MCF 10A (cell line): ENCODE measurements around the gene AGL. TPM values are rescaled to one million over a fixed set of nuclear protein-coding genes. Genes with fewer than 3 reads are reported as not detected.
"Not testable (repeated sequence)": the region's sequence is repeated elsewhere in the genome, so short reads cannot be mapped to it uniquely, and the experiment has no call there.

Experiments
- BruUV-seq: library from RNA; stranded (reverse); fragments of 400-500 nt; replicated peaks from 2 replicates; lab custom pipeline; 2021; lab: Mats Ljungman, UMichigan
- CTCF ChIA-PET: fragments of 300-600 bp; sonication (Branson Sonifier 250); formaldehyde crosslinking; extraction: SDS; loops from one replicate; lab custom pipeline; 2021; ENCODE audit warnings: antibody characterized with exemption, inconsistent platforms; lab: Yijun Ruan, JAX
- POLR2A ChIA-PET: fragments of 300-600, 350-650 bp; sonication (Branson Sonifier 250); formaldehyde crosslinking; extraction: SDS; loops from one replicate; lab custom pipeline; 2020; ENCODE audit warnings: antibody characterized with exemption, inconsistent platforms; lab: Yijun Ruan, JAX
- DNase-seq: peaks from one replicate; pipeline ENCODE4 v3.0.0-alpha.2; 2018; ENCODE audit not compliant: unreplicated experiment
- H3K27ac Mint-ChIP-seq: one replicate; pipeline ENCODE4 v1.8.0; 2022; ENCODE audit warnings: mild to moderate bottlenecking, low read depth, mixed read lengths; ENCODE audit not compliant: unreplicated experiment
- H3K27me3 Mint-ChIP-seq: one replicate; pipeline ENCODE4 v1.8.0; 2022; ENCODE audit warnings: mixed read lengths; ENCODE audit not compliant: insufficient read depth, unreplicated experiment
- H3K36me3 Mint-ChIP-seq: one replicate; pipeline ENCODE4 v1.8.0; 2022; ENCODE audit warnings: mild to moderate bottlenecking, moderate library complexity, mixed read lengths; ENCODE audit not compliant: insufficient read depth, unreplicated experiment
- H3K4me1 Mint-ChIP-seq: one replicate; pipeline ENCODE4 v1.8.0; 2022; ENCODE audit warnings: mixed read lengths; ENCODE audit not compliant: insufficient read depth, unreplicated experiment
- H3K4me3 Mint-ChIP-seq: one replicate; pipeline ENCODE4 v1.8.0; 2022; ENCODE audit warnings: mild to moderate bottlenecking, moderate library complexity, mixed read lengths; ENCODE audit not compliant: unreplicated experiment
- H3K9me3 Mint-ChIP-seq: one replicate; pipeline ENCODE4 v1.8.0; 2022; ENCODE audit warnings: mixed read lengths; ENCODE audit not compliant: unreplicated experiment
- intact Hi-C: fragments of 100-400 bp; cut with micrococcal nuclease; formaldehyde crosslinking; loops from 2 replicates; pipeline ENCODE4 v1.14.1; 2022
- total RNA-seq: library from RNA; stranded (reverse); gene quantifications from 2 replicates; pipeline ENCODE4 v1.2.3, GENCODE V29; 2022
- TF ChIP-seq, protein P1 (sequence below): fragments of 200-600 bp; IDR thresholded peaks from one replicate; pipeline ENCODE4 v1.8.0; 2022; ENCODE audit warnings: antibody characterized with exemption, mild to moderate bottlenecking; ENCODE audit not compliant: unreplicated experiment

AGL gene
- total RNA-seq, 1 experiment from 2014 or later = 8.9 TPM

DNA sequence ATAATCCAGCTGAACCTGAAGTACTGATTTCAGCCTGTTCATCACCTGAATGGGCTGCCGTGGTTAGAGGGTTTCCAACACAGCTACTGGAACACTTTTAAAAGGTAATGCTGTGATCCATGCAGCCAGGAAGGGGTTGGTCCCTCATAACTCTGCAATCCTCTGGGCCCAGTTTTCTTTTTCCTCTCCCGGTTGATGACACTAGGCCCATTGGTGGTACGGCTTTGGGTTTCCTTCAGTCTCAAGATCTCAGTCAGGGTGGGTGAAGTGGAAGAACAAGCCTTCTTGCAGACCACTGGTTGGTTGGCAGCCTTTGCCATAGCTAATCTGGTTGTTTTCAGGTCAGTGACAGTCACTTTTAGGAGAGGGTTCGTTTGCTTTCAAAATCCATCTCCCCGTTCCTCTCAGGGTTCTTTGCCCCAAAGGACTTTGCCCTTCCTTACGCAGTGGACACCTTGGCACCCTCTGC is 119.1 kb downstream of the AGL start:
- BruUV-seq = no TSS peak

DNA sequence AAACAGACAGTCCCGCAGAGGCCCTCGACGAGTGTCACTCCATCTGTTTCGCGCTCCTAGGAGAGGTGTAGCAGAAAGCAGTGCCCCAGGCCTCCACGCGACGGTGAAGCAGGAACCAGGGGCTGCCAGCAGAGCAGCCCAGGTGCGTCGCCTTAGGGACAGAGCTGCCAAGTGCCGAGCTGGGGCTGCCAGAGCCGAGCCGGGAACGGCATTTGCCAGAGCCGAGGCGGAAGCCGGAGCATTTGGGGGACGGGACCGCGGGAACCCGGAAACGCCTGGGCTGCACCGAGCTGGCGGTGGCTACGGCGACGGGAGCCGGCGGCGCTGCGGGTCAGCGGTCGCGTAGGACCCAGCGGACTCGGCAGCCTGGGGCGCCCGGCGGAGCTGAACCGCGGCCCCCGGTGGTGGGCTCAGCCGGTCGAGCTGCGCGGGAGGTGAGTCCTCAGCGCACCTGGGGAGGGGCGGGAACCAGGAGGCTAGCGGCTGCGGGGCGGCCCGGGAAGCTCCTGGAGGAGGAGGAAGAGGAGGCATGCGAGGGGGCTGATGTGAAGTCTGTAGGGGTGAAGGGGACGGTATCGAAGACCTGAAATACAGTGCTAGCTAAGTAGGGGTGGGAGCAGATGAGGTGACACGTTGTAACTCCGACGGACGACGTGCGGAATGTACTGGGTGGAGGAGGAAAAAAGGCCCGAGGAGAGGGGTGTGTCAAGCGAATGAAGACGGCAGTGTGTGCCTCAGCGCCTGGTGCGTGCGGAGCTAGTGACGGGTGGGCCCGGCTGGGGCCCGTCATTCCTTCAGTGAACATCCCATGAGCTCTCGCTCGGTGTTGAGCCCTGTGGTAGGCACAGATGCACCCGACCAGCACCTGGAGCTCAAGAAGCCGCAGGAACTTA is 119.8 kb downstream of the AGL start, which contains the start of gene SLC35A3:
TSS of gene SLC35A3 (plus strand) at position 268 of the 893 bp plus-strand sequence. CDS start 23,559 bp downstream, outside the sequence.
- TF ChIP-seq, protein P1, sequence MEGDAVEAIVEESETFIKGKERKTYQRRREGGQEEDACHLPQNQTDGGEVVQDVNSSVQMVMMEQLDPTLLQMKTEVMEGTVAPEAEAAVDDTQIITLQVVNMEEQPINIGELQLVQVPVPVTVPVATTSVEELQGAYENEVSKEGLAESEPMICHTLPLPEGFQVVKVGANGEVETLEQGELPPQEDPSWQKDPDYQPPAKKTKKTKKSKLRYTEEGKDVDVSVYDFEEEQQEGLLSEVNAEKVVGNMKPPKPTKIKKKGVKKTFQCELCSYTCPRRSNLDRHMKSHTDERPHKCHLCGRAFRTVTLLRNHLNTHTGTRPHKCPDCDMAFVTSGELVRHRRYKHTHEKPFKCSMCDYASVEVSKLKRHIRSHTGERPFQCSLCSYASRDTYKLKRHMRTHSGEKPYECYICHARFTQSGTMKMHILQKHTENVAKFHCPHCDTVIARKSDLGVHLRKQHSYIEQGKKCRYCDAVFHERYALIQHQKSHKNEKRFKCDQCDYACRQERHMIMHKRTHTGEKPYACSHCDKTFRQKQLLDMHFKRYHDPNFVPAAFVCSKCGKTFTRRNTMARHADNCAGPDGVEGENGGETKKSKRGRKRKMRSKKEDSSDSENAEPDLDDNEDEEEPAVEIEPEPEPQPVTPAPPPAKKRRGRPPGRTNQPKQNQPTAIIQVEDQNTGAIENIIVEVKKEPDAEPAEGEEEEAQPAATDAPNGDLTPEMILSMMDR = no peak

More for the DNA sequence above, 119.1 kb downstream of the AGL start:
- CTCF ChIA-PET = interaction anchor here (0.6 to 1.3 kb wide), 4 partner anchors 9 to 490 kb away, joined by 3 to 7 read pairs (median 3); no protein-coding TSS in a partner anchor
- Mint-ChIP-seq H3K4me3 (peak overlapping the region; percentile 99), H3K9me3 (no peaks in the 10 kb centered on the region), H3K4me1 (peaks cover 6% of the 10 kb centered on the region), H3K36me3 (no peaks in the 10 kb centered on the region), H3K27ac (peak overlapping the region; percentile 92), H3K27me3 (no peaks in the 10 kb centered on the region)
- DNase-seq = no peak
- TF ChIP-seq, protein P1 = no peak
- POLR2A ChIA-PET = interaction anchor here (0.9 to 2.5 kb wide), 18 partner anchors 9 to 927 kb away, joined by 3 to 47 read pairs (median 8); partner anchors contain the start of genes AGL, EXTL2, FRRS1 and SASS6
- intact Hi-C loops = no loop called here

DNA sequence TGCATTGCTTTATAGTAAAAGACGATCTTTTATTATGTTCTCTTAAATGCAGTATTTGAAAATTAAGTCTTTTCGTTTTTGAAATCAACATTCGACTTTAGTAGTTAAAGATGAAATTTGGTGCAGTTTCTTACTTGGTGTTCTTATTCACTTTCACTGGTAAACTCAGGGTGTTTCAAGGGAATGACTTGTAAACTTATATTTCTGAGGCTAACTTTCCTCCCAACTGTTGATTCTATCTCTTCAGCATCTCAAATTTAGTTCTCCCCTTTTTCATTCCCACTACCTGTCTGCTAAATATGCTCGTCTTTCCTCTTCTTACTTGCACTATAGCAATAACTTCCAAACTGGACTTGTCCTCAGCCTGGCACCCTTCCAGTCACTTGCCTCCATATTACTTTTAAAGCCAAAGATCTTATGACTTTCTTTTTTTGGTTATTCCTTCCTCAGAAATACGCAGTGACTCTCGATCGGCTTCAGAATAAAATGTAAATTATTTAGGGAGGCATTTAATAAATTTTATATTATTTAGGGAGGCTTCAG is 120.6 kb downstream of the AGL start:
- H3K27ac Mint-ChIP-seq = peak overlapping the region; percentile 92
- H3K27me3 Mint-ChIP-seq = no peaks in the 10 kb centered on the region
- peaks cover 12% of the 10 kb centered on the region for H3K4me1 Mint-ChIP-seq
- TF ChIP-seq, protein P1 = no peak
- H3K9me3 Mint-ChIP-seq = no peaks in the 10 kb centered on the region
- no TSS peak for BruUV-seq
- intact Hi-C loops = loop anchor here (1.0 to 5.0 kb wide), 3 partner anchors 68 to 163 kb away; partner anchors contain the start of genes SASS6 and TRMT13
- H3K4me3 Mint-ChIP-seq = peak overlapping the region; percentile 99
- ChIA-PET POLR2A (interaction anchor here (0.6 to 2.5 kb wide), 21 partner anchors 9 to 980 kb away, joined by 3 to 47 read pairs (median 6); partner anchors contain the start of genes AGL, DBT, RTCA and SASS6), CTCF (interaction anchor here (1.0 kb wide), 1 partner anchor 11 kb away, joined by 4 read pairs; no protein-coding TSS in a partner anchor)
- peaks cover 7% of the 10 kb centered on the region for H3K36me3 Mint-ChIP-seq
- DNase-seq = peak; percentile 17

More for the DNA sequence above, 119.8 kb downstream of the AGL start, which contains the start of gene SLC35A3:
- H3K36me3 Mint-ChIP-seq = peaks cover 2% of the 10 kb centered on the region
- no TSS peak for BruUV-seq
- peaks cover 6% of the 10 kb centered on the region for H3K4me1 Mint-ChIP-seq
- peak; percentile 75 for DNase-seq
- no peaks in the 10 kb centered on the region for H3K27me3 Mint-ChIP-seq
- H3K9me3 Mint-ChIP-seq = no peaks in the 10 kb centered on the region
- peak within 1 kb of the TSS; percentile 92 for H3K27ac Mint-ChIP-seq
- POLR2A ChIA-PET = interaction anchor here (0.6 to 2.5 kb wide), 29 partner anchors 8 to 981 kb away, joined by 3 to 47 read pairs (median 4); partner anchors contain the start of genes AGL, DBT, EXTL2 and FRRS1
- peak within 1 kb of the TSS; percentile 99 for H3K4me3 Mint-ChIP-seq
- CTCF ChIA-PET = interaction anchor here (0.6 to 1.3 kb wide), 4 partner anchors 12 to 489 kb away, joined by 3 to 7 read pairs (median 4); no protein-coding TSS in a partner anchor
- intact Hi-C loops = loop anchor here (1.0 to 5.0 kb wide), 3 partner anchors 68 to 163 kb away; partner anchors contain the start of genes SASS6 and TRMT13

DNA sequence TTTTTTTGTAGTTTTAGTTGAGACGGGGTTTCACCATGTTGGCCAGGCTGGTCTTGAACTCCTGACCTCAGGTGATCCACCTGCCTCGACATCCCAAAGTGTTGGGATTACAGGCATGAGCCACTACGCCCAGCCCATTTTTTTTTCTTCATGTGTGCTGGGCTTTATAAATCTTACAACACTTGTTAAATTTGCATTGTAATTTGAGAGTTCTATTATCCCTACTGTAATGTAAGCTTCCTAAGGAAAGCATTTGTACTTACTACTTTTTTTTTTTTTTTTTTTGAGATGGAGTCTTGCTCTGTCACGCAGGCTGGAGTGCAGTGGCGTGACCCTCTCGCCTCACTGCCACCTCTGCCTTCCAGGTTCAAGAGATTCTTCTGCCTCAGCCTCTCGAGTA is 121.9 kb downstream of the AGL start:
- H3K36me3 Mint-ChIP-seq, H3K27me3 Mint-ChIP-seq, DNase-seq, H3K9me3 Mint-ChIP-seq: not testable (repeated sequence)
- peak overlapping the region; percentile 92 for H3K27ac Mint-ChIP-seq
- H3K4me3 Mint-ChIP-seq = peak overlapping the region; percentile 58
- intact Hi-C loops = loop anchor here (1.0 to 5.0 kb wide), 2 partner anchors 122 to 165 kb away; partner anchors contain the start of gene AGL
- BruUV-seq = TSS peak; percentile 94
- peaks cover 12% of the 10 kb centered on the region for H3K4me1 Mint-ChIP-seq
- ChIA-PET CTCF (interaction anchor here (0.6 kb wide), 1 partner anchor 103 kb away, joined by 3 read pairs; no protein-coding TSS in a partner anchor), POLR2A (interaction anchor here (1.2 to 1.9 kb wide), 2 partner anchors 10 to 66 kb away, joined by 3 to 4 read pairs; a partner anchor contains a TSS)
